Pancreas (tissue), 10 donors: Measurements from ENCODE around the gene PKIB. TPM values are rescaled to one million over a fixed set of nuclear protein-coding genes. Genes with fewer than 3 reads are reported as not detected.

Source experiments
- ATAC-seq, 4 donors: fragments of 200-7000 bp; cut with Tn5 transposase; one replicate each; pipeline versions ENCODE4 v1.8.0 to v1.9.1; 2020; ENCODE audit warnings: mild to moderate bottlenecking in 4 of 4, moderate library complexity in 4 of 4
- DNase-seq, 6 donors: peaks; one replicate each; pipeline ENCODE4 v3.0.0-alpha.2; 2020
- FAIRE-seq: peaks from 2 replicates; lab custom pipeline; 2012; peaks lifted over from hg19 to GRCh38; lab: Jason Lieb, UNC
- H3K27ac ChIP-seq, 4 donors: fragments of 200-600 bp; sonication (generic); 1 replicate in 3 of 4; 2 replicates in 1 of 4; pipeline versions ENCODE4 v1.5.0 to v1.8.0; 2020
- H3K27me3 ChIP-seq, 4 donors: fragments of 200-600 bp; one replicate each; pipeline ENCODE4 v1.8.0; 2021
- H3K36me3 ChIP-seq, 3 donors: fragments of 200-600 bp; sonication (generic) in 1 of 3; one replicate each; pipeline versions ENCODE4 v1.5.0 to v1.8.0; 2020 to 2021
- H3K4me1 ChIP-seq, 3 donors: fragments of 200-600 bp; one replicate each; pipeline ENCODE4 v1.8.0; 2021
- H3K4me3 ChIP-seq, 4 donors: fragments of 200-600 bp; sonication (generic) in 2 of 4; one replicate each; pipeline versions ENCODE4 v1.5.0 to v1.8.0; 2020 to 2021
- H3K9me3 ChIP-seq, 4 donors: fragments of 200-600 bp; one replicate each; pipeline ENCODE4 v1.8.0; 2021
- CTCF ChIP-seq, 4 donors: fragments of 200-600 bp; sonication (generic) in 3 of 4; IDR thresholded peaks; one replicate each; pipeline versions ENCODE4 v1.5.0 to v1.8.0; 2021; ENCODE audit warnings: antibody characterized with exemption in 4 of 4
- WGBS, 2 donors: extraction: QIAGEN DNeasy Blood & Tissue Kit; methylation state at CpG; one replicate each; pipeline ENCODE4 v1.1.7; 2013; 5-methylcytosine and 5-hydroxymethylcytosine counted together
- intact Hi-C, 3 donors: fragments of 100-400 bp; cut with DNase I; formaldehyde crosslinking; loops; one replicate each; pipeline versions ENCODE4 v1.11.1 to v1.14.2; 2022
- polyA plus RNA-seq, 2 donors: library from polyadenylated mRNA; stranded (reverse); fragments of 200-250 nt; gene quantifications; one replicate each; pipeline ENCODE4 v1.2.3, GENCODE V29; 2013
- total RNA-seq, 6 donors: library from RNA; stranded (reverse); fragmentation: NEBNext Ultra II Directional in 4 of 6; extraction: Animal tissue kit (Norgen Biotek cat#: 25700) in 4 of 6; gene quantifications; one replicate each; pipeline versions ENCODE4 v1.2.1 to v1.2.4, GENCODE V29; 2021 to 2023
- donor health status: healthy with polysubstance abuse.
- donor health status: DM: no; HTN: no; CAD: no; lungs with moderate emphysema.
- donor health status: DM: no; HTN: no; CAD: no.
- donor health status: control.
- donor health status: control.
- donor health status: Bipolar disorder and iron deficiency.
- donor health status: DM: yes; HTN: yes; CAD: no.
- donor health status: DM: no; HTN: no; CAD: no.
- donor health status: DM: no; HTN: no; CAD: no.
- donor health status: DM: yes; HTN: yes; CAD: no.

Gene PKIB
- total and polyA plus RNA-seq, 8 donors, result 1.2 to 21.1 (median 5.4) TPM

GRCh38 chr6:122736163-122736562 is 126.0 kb downstream of the PKIB start:
- no peaks in the 10 kb centered on the region for H3K9me3 ChIP-seq
- no peaks in the 10 kb centered on the region for H3K4me1 ChIP-seq
- no peak overlapping the region for H3K27ac ChIP-seq
- intact Hi-C loops, result loop anchor here in 2 of 3 donors (10.0 kb wide), 2 partner anchors 49 to 99 kb away; partner anchors contain the start of gene SMPDL3A (in 1 of the 2)
- DNase-seq, result no peak
- H3K27me3 ChIP-seq, result no peaks in the 10 kb centered on the region
- no peak overlapping the region for H3K4me3 ChIP-seq
- FAIRE-seq, result no peak
- ATAC-seq, result no peak
- H3K36me3 ChIP-seq, result no peaks in the 10 kb centered on the region
- 76% methylated on average over 4 of the region's 4 CpGs for WGBS, 2 donors
- no peak for TF ChIP-seq CTCF (IDR thresholded peaks at IDR 0.05)

GRCh38 chr6:122736616-122737015 is 126.4 kb downstream of the PKIB start:
- Histone ChIP-seq H3K27me3 (no peaks in the 10 kb centered on the region), H3K36me3 (no peaks in the 10 kb centered on the region), H3K27ac (no peak overlapping the region), H3K9me3 (no peaks in the 10 kb centered on the region), H3K4me3 (no peak overlapping the region), H3K4me1 (no peaks in the 10 kb centered on the region)
- intact Hi-C loops, result loop anchor here in 2 of 3 donors (10.0 kb wide), 2 partner anchors 48 to 98 kb away; partner anchors contain the start of gene SMPDL3A (in 1 of the 2)
- DNase-seq, result no peak
- peak; percentile 20 for FAIRE-seq
- ATAC-seq, result no peak
- WGBS, 2 donors, result 20 to 22% methylated on average over 3 of the region's 3 CpGs
- TF ChIP-seq CTCF (IDR thresholded peaks at IDR 0.05), result no peak

GRCh38 chr6:122740091-122740490 is 129.9 kb downstream of the PKIB start:
- Histone ChIP-seq H3K4me1 (no peaks in the 10 kb centered on the region), H3K27me3 (no peaks in the 10 kb centered on the region), H3K4me3 (no peak overlapping the region), H3K36me3 (no peaks in the 10 kb centered on the region), H3K27ac (no peak overlapping the region), H3K9me3 (no peaks in the 10 kb centered on the region)
- DNase-seq (no peak), ATAC-seq (no peak), FAIRE-seq (no peak)
- 93 to 95% methylated on average over 2 of the region's 2 CpGs for WGBS, 2 donors
- intact Hi-C loops, result loop anchor here in 1 of 3 donors (5.0 kb wide), 1 partner anchor 97 kb away; no protein-coding TSS in a partner anchor
- no peak for TF ChIP-seq CTCF (IDR thresholded peaks at IDR 0.05)

- ATAC-seq, result no peak
These were observed 130.7 kb downstream of the PKIB start for GRCh38 chr6:122740936-122741335.

More at GRCh38 chr6:122740936-122741335, 130.7 kb downstream of the PKIB start:
- Histone ChIP-seq H3K4me1 (no peaks in the 10 kb centered on the region), H3K9me3 (no peaks in the 10 kb centered on the region), H3K27me3 (no peaks in the 10 kb centered on the region), H3K27ac (no peak overlapping the region), H3K4me3 (no peak overlapping the region), H3K36me3 (no peaks in the 10 kb centered on the region)
- intact Hi-C loops, result loop anchor here in 1 of 3 donors (5.0 kb wide), 1 partner anchor 96 kb away; no protein-coding TSS in a partner anchor
- DNase-seq, result no peak
- TF ChIP-seq CTCF (IDR thresholded peaks at IDR 0.05), result no peak
- no peak for FAIRE-seq
- WGBS, 2 donors, result 21 to 37% methylated on average over 2 of the region's 2 CpGs
